Measurements from ENCODE around the gene ZNHIT3. TPM values are rescaled to one million over a fixed set of nuclear protein-coding genes. Genes with fewer than 3 reads are reported as not detected.
A peak's percentile ranks its signal among the peaks of the same experiment; 100 is the strongest.

Gene ZNHIT3
- total RNA-seq, 1 donor from 2014 or later, result 68.4 TPM

- H4K20me1 ChIP-seq (ENCODE audit: low read depth), result peaks cover 9% of the 10 kb centered on the region
- no peak overlapping the region for H2AFZ ChIP-seq (replicated peaks)
- H3K4me3 ChIP-seq, result no peak overlapping the region
- no peak for DNase-seq (ENCODE audit: low spot score)
- no peaks in the 10 kb centered on the region for H3K79me2 ChIP-seq (ENCODE audit: low read depth)
- H3K36me3 ChIP-seq, result no peaks in the 10 kb centered on the region
- no peak overlapping the region for H3K4me2 ChIP-seq
- no peaks in the 10 kb centered on the region for H3K9me3 ChIP-seq (ENCODE audit: low read depth)
- TF ChIP-seq CTCF (IDR thresholded peaks at IDR 0.05) (no peak), EZH2 (IDR thresholded peaks at IDR 0.05) (no peak)
- H3K4me1 Mint-ChIP-seq, result no peaks in the 10 kb centered on the region
- H3K9ac ChIP-seq, result no peak overlapping the region
- no peaks in the 10 kb centered on the region for H3K36me3 Mint-ChIP-seq
- peaks cover 55% of the 10 kb centered on the region for H3K27me3 ChIP-seq
- H3K4me1 ChIP-seq, result no peaks in the 10 kb centered on the region
- peaks cover 30% of the 10 kb centered on the region for H3K27me3 Mint-ChIP-seq (ENCODE audit: insufficient read depth, low read depth)
- no peak overlapping the region for H3K4me3 Mint-ChIP-seq
- H3K9me3 Mint-ChIP-seq, result no peaks in the 10 kb centered on the region
- H3K27ac ChIP-seq, result no peak overlapping the region
- no peak overlapping the region for H3K27ac Mint-ChIP-seq
- H3F3A ChIP-seq (ENCODE audit: low read depth), result no peaks in the 10 kb centered on the region
Measured at GRCh38 chr17:36461330-36462110, 25.0 kb upstream of the ZNHIT3 start.

GRCh38 chr17:36463916-36464764 lies 22.3 kb upstream of the ZNHIT3 start:
- Mint-ChIP-seq H3K27ac (no peak overlapping the region), H3K4me3 (no peak overlapping the region), H3K36me3 (no peaks in the 10 kb centered on the region), H3K9me3 (no peaks in the 10 kb centered on the region), H3K4me1 (peaks cover 5% of the 10 kb centered on the region), H3K27me3 (ENCODE audit: insufficient read depth, low read depth) (peaks cover 49% of the 10 kb centered on the region)
- Histone ChIP-seq H3K79me2 (ENCODE audit: low read depth) (no peaks in the 10 kb centered on the region), H3F3A (ENCODE audit: low read depth) (no peaks in the 10 kb centered on the region), H3K9ac (no peak overlapping the region), H3K27me3 (peaks cover 78% of the 10 kb centered on the region), H4K20me1 (ENCODE audit: low read depth) (peaks cover 9% of the 10 kb centered on the region), H3K27ac (no peak overlapping the region), H3K36me3 (no peaks in the 10 kb centered on the region), H2AFZ (replicated peaks) (no peak overlapping the region), H3K4me1 (peaks cover 4% of the 10 kb centered on the region), H3K4me3 (no peak overlapping the region), H3K4me2 (peak overlapping the region; percentile 51), H3K9me3 (ENCODE audit: low read depth) (no peaks in the 10 kb centered on the region)
- TF ChIP-seq CTCF (IDR thresholded peaks at IDR 0.05) (no peak), EZH2phosphoT487 (IDR thresholded peaks at IDR 0.05) (no peak), EZH2 (IDR thresholded peaks at IDR 0.05) (no peak)
- DNase-seq (ENCODE audit: low spot score), result peak; percentile 98

- H3F3A ChIP-seq (ENCODE audit: low read depth), result no peaks in the 10 kb centered on the region
- H2AFZ ChIP-seq (replicated peaks), result no peak overlapping the region
- H3K27ac ChIP-seq, result no peak overlapping the region
- Mint-ChIP-seq H3K4me1 (peaks cover 5% of the 10 kb centered on the region), H3K4me3 (no peak overlapping the region), H3K27ac (no peak overlapping the region), H3K36me3 (no peaks in the 10 kb centered on the region), H3K27me3 (ENCODE audit: insufficient read depth, low read depth) (peaks cover 49% of the 10 kb centered on the region), H3K9me3 (no peaks in the 10 kb centered on the region)
- H4K20me1 ChIP-seq (ENCODE audit: low read depth), result peaks cover 9% of the 10 kb centered on the region
- no peak overlapping the region for H3K9ac ChIP-seq
- no peaks in the 10 kb centered on the region for H3K36me3 ChIP-seq
- H3K27me3 ChIP-seq, result peaks cover 78% of the 10 kb centered on the region
- no peak for DNase-seq (ENCODE audit: low spot score)
- no peak overlapping the region for H3K4me2 ChIP-seq
- no peak overlapping the region for H3K4me3 ChIP-seq
- H3K79me2 ChIP-seq (ENCODE audit: low read depth), result no peaks in the 10 kb centered on the region
- H3K9me3 ChIP-seq (ENCODE audit: low read depth), result no peaks in the 10 kb centered on the region
- H3K4me1 ChIP-seq, result peaks cover 10% of the 10 kb centered on the region
- no peak for TF ChIP-seq EZH2phosphoT487 (IDR thresholded peaks at IDR 0.05)
- no peak for TF ChIP-seq CTCF (IDR thresholded peaks at IDR 0.05)
Measured at GRCh38 chr17:36464765-36465088, 21.8 kb upstream of the ZNHIT3 start.

All from neural progenitor cell (in vitro differentiated cells).